ENCODE measurements around the gene KCNK3.

The KCNK3 gene

GRCh38 chr2:26692279-26692896 lies at the start of gene KCNK3:
TSS of gene KCNK3 (plus strand) at chr2:26692722. CDS start at chr2:26692876, 154 bp downstream.
- H3K27ac ChIP-seq (ENCODE audit: low read length) = no peak within 1 kb of the TSS

GRCh38 chr2:26644188-26644835 lies 48.2 kb upstream of the KCNK3 start:
- Histone ChIP-seq H4K20me1 (ENCODE audit: insufficient read depth, low read length) (no peaks in the 10 kb centered on the region), H3K4me2 (ENCODE audit: low read depth, low read length) (no peak overlapping the region), H2AFZ (ENCODE audit: low read length) (no peak overlapping the region), H3K36me3 (replicated peaks; ENCODE audit: insufficient read depth, low read length) (no peaks in the 10 kb centered on the region), H3K27ac (ENCODE audit: low read length) (no peak overlapping the region), H3F3A (ENCODE audit: insufficient read depth, low read length) (no peaks in the 10 kb centered on the region), H3K27me3 (replicated peaks; ENCODE audit: insufficient read depth, low read length) (peaks cover 76% of the 10 kb centered on the region), H3K79me2 (ENCODE audit: low read length) (no peaks in the 10 kb centered on the region), H3K9ac (ENCODE audit: low read length) (no peak overlapping the region), H3K4me3 (ENCODE audit: low read length) (no peak overlapping the region), H3K4me1 (ENCODE audit: low read length) (no peaks in the 10 kb centered on the region), H3K9me2 (replicated peaks; ENCODE audit: insufficient read depth, low read length) (no peaks in the 10 kb centered on the region), H3K9me3 (replicated peaks; ENCODE audit: insufficient read depth, low read length) (no peaks in the 10 kb centered on the region)
- DNase-seq = no peak
- TF ChIP-seq EZH2phosphoT487 (IDR thresholded peaks at IDR 0.05; ENCODE audit: low read length) (no peak), EZH2 (optimal IDR thresholded peaks at IDR 0.05; ENCODE audit: low read depth, low read length) (no peak), CTCF (IDR thresholded peaks at IDR 0.05; ENCODE audit: low read length) (no peak)

More at GRCh38 chr2:26692279-26692896, at the start of gene KCNK3:
- Histone ChIP-seq H3K4me2 (ENCODE audit: low read depth, low read length) (no peak within 1 kb of the TSS), H2AFZ (ENCODE audit: low read length) (no peak within 1 kb of the TSS), H3K36me3 (replicated peaks; ENCODE audit: insufficient read depth, low read length) (no peaks in the 10 kb centered on the region), H3K4me3 (ENCODE audit: low read length) (no peak within 1 kb of the TSS), H3K4me1 (ENCODE audit: low read length) (no peaks in the 10 kb centered on the region), H3K9me3 (replicated peaks; ENCODE audit: insufficient read depth, low read length) (no peaks in the 10 kb centered on the region), H4K20me1 (ENCODE audit: insufficient read depth, low read length) (no peaks in the 10 kb centered on the region), H3K9me2 (replicated peaks; ENCODE audit: insufficient read depth, low read length) (no peaks in the 10 kb centered on the region), H3K27me3 (replicated peaks; ENCODE audit: insufficient read depth, low read length) (peaks cover 61% of the 10 kb centered on the region), H3K9ac (ENCODE audit: low read length) (no peak within 1 kb of the TSS), H3K79me2 (ENCODE audit: low read length) (no peaks in the 10 kb centered on the region), H3F3A (ENCODE audit: insufficient read depth, low read length) (no peaks in the 10 kb centered on the region)
- no peak for DNase-seq
- no peak for TF ChIP-seq EZH2phosphoT487 (IDR thresholded peaks at IDR 0.05; ENCODE audit: low read length)
- TF ChIP-seq CTCF (IDR thresholded peaks at IDR 0.05; ENCODE audit: low read length) = no peak
- no peak for TF ChIP-seq EZH2 (optimal IDR thresholded peaks at IDR 0.05; ENCODE audit: low read depth, low read length)

- no peak overlapping the region for H2AFZ ChIP-seq (ENCODE audit: low read length)
- no peaks in the 10 kb centered on the region for H3K4me1 ChIP-seq (ENCODE audit: low read length)
- H3K9me3 ChIP-seq (replicated peaks; ENCODE audit: insufficient read depth, low read length) = no peaks in the 10 kb centered on the region
- H3K36me3 ChIP-seq (replicated peaks; ENCODE audit: insufficient read depth, low read length) = no peaks in the 10 kb centered on the region
- H3K27ac ChIP-seq (ENCODE audit: low read length) = no peak overlapping the region
- TF ChIP-seq CTCF (IDR thresholded peaks at IDR 0.05; ENCODE audit: low read length) (no peak), EZH2 (optimal IDR thresholded peaks at IDR 0.05; ENCODE audit: low read depth, low read length) (no peak), EZH2phosphoT487 (IDR thresholded peaks at IDR 0.05; ENCODE audit: low read length) (no peak)
- H3K79me2 ChIP-seq (ENCODE audit: low read length) = no peaks in the 10 kb centered on the region
- no peaks in the 10 kb centered on the region for H3F3A ChIP-seq (ENCODE audit: insufficient read depth, low read length)
- H3K4me3 ChIP-seq (ENCODE audit: low read length) = no peak overlapping the region
- peaks cover 91% of the 10 kb centered on the region for H3K27me3 ChIP-seq (replicated peaks; ENCODE audit: insufficient read depth, low read length)
- H4K20me1 ChIP-seq (ENCODE audit: insufficient read depth, low read length) = no peaks in the 10 kb centered on the region
- H3K9me2 ChIP-seq (replicated peaks; ENCODE audit: insufficient read depth, low read length) = no peaks in the 10 kb centered on the region
- no peak overlapping the region for H3K9ac ChIP-seq (ENCODE audit: low read length)
- H3K4me2 ChIP-seq (ENCODE audit: low read depth, low read length) = no peak overlapping the region
- DNase-seq = no peak
Observed at GRCh38 chr2:26645762-26646161, 46.8 kb upstream of the KCNK3 start.
